Fibroblast of gingiva (primary cell): ENCODE results near the gene MYOD1.

Experiments used
- DNase-seq: peaks from one replicate; pipeline ENCODE4 v3.0.0-alpha.2; 2011; ENCODE audit warnings: low read depth

The MYOD1 gene

GRCh38 chr11:17734986-17735817, 15.8 kb downstream of the MYOD1 start:
- DNase-seq = peak; percentile 54

GRCh38 chr11:17735818-17736578, 16.6 kb downstream of the MYOD1 start:
- no peak for DNase-seq

GRCh38 chr11:17736579-17736893, 17.2 kb downstream of the MYOD1 start:
- DNase-seq = no peak

- no peak for DNase-seq
Measured at GRCh38 chr11:17736930-17737817, 17.8 kb downstream of the MYOD1 start.

- no peak for DNase-seq
Measured at GRCh38 chr11:17738151-17738973, 19.0 kb downstream of the MYOD1 start.

- DNase-seq = no peak
Measured at GRCh38 chr11:17739945-17740338, 20.6 kb downstream of the MYOD1 start.

- no peak for DNase-seq
Measured at GRCh38 chr11:17740649-17741235, 21.4 kb downstream of the MYOD1 start.

- no peak for DNase-seq
Measured at GRCh38 chr11:17741487-17741886, 22.1 kb downstream of the MYOD1 start.

GRCh38 chr11:17742019-17742418, 22.6 kb downstream of the MYOD1 start:
- DNase-seq = no peak

GRCh38 chr11:17743026-17743807, 23.8 kb downstream of the MYOD1 start:
- DNase-seq = no peak

- DNase-seq = no peak
Measured at GRCh38 chr11:17743808-17744119, 24.4 kb downstream of the MYOD1 start.

GRCh38 chr11:17744151-17744940, 25.0 kb downstream of the MYOD1 start:
- DNase-seq = no peak

- no peak for DNase-seq
Measured at GRCh38 chr11:17745023-17745772, 25.8 kb downstream of the MYOD1 start.

GRCh38 chr11:17746096-17746495, 26.7 kb downstream of the MYOD1 start:
- DNase-seq = no peak

- DNase-seq = no peak
Measured at GRCh38 chr11:17747131-17747955, 28.0 kb downstream of the MYOD1 start.

GRCh38 chr11:17748044-17748443, 28.7 kb downstream of the MYOD1 start:
- no peak for DNase-seq

- no peak for DNase-seq
Measured at GRCh38 chr11:17748761-17749721, 29.7 kb downstream of the MYOD1 start.
